ENCODE data around the gene ERMARD.
A peak's percentile ranks its signal among the peaks of the same experiment; 100 is the strongest.

The ERMARD gene

DNA sequence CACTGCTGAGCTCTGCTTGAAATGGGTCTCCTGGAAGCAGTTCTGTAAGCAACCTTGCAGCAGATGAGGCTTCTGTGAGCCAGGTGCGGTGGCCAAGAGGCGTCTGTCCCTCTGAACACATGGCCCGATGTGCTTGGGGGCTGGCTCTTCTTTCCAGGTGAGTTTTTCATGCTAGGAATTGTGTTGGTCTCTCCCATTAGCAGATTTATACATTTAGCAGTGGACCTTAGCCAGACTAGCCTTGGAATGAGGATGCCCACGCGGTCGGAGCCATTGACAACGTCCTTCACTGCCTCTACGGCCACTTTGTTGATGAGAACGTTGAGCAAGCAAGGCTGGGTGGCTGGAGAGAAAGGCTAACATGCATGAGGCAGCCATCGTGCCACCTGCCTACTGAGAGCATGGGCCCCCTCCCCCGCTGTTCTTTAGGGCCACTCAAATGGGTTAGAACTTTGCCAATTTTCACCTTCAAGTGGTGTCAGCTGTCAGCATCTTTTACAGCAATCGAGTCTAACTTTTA lies 33.5 kb downstream of the ERMARD start:
- Mint-ChIP-seq H3K27me3 (ENCODE audit: low read depth) (peaks cover 6% of the 10 kb centered on the region), H3K9me3 (no peaks in the 10 kb centered on the region), H3K27ac (no peak overlapping the region), H3K4me3 (no peak overlapping the region), H3K4me1 (ENCODE audit: low read depth) (peaks cover 4% of the 10 kb centered on the region), H3K36me3 (ENCODE audit: low read depth) (peaks cover 20% of the 10 kb centered on the region)

DNA sequence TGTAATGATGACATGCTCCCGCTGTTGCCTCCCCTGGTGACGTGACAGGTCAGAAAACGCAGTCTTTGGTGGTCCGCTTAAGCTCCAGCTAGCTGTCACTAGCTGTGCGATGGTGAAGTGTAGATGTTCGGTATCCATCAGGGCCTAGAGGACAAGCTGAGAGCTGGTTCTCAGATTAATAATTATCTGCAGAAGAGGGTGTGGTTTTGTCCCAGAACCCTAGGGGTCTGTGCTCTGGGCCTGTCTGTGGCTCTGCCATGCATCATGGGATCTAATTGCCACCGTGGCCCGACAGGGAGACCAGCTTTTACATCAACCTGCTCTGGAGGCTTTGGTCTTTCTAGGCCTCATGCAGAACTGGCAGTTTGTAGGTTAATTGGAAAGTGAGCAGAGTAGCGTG lies 34.1 kb downstream of the ERMARD start:
- Mint-ChIP-seq H3K4me1 (ENCODE audit: low read depth) (peaks cover 9% of the 10 kb centered on the region), H3K4me3 (no peak overlapping the region), H3K27ac (no peak overlapping the region), H3K9me3 (no peaks in the 10 kb centered on the region), H3K36me3 (ENCODE audit: low read depth) (peaks cover 15% of the 10 kb centered on the region), H3K27me3 (ENCODE audit: low read depth) (peaks cover 13% of the 10 kb centered on the region)

DNA sequence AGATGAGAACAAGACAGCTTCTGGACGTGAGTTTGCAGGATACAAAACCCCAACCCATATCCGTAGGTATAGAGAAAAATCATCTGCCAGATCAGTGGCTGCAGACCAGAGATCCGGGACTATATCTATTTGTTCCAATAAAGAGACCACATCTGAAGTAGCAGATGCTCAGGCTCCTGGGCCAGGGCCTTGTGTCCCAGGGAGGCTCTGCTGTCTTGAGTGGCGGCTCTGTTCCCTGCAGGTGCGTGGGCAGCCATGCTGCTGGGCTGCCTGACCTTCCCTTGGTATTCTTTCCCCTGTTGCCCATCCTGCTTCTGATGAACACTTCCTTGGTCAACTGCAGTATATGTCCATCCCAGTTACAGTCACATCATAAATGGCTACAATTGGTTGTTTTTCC lies 34.9 kb downstream of the ERMARD start:
- Mint-ChIP-seq H3K4me3 (no peak overlapping the region), H3K27ac (no peak overlapping the region), H3K27me3 (ENCODE audit: low read depth) (peaks cover 21% of the 10 kb centered on the region), H3K36me3 (ENCODE audit: low read depth) (peaks cover 13% of the 10 kb centered on the region), H3K4me1 (ENCODE audit: low read depth) (peaks cover 13% of the 10 kb centered on the region), H3K9me3 (no peaks in the 10 kb centered on the region)

- Mint-ChIP-seq H3K9me3 (no peaks in the 10 kb centered on the region), H3K27me3 (ENCODE audit: low read depth) (peaks cover 33% of the 10 kb centered on the region), H3K27ac (no peak overlapping the region), H3K4me3 (no peak overlapping the region), H3K4me1 (ENCODE audit: low read depth) (peaks cover 15% of the 10 kb centered on the region), H3K36me3 (ENCODE audit: low read depth) (peaks cover 10% of the 10 kb centered on the region)
Measured at GRCh38 chr6:169787797-169788196, 36.4 kb downstream of the ERMARD start.

DNA sequence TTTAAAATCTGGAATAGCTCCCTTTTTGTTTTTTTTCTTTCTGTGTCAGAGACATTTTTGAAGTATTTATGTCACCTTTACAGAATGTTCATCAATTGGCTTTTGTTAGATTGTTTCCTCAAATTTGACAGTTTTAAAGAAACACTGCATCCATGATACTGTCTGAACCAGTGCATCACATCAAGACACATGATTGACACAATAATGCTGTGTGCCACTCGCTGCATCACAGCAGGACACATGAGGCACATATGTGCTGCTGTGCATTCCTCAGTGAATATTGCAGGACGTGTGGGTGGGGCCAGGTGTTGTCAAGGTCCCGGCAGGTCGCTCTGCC lies 37.4 kb downstream of the ERMARD start:
- peaks cover 2% of the 10 kb centered on the region for H3K36me3 Mint-ChIP-seq (ENCODE audit: low read depth)
- H3K27ac Mint-ChIP-seq = no peak overlapping the region
- H3K9me3 Mint-ChIP-seq = no peaks in the 10 kb centered on the region
- H3K27me3 Mint-ChIP-seq (ENCODE audit: low read depth) = peaks cover 42% of the 10 kb centered on the region
- H3K4me3 Mint-ChIP-seq = no peak overlapping the region
- peaks cover 15% of the 10 kb centered on the region for H3K4me1 Mint-ChIP-seq (ENCODE audit: low read depth)

DNA sequence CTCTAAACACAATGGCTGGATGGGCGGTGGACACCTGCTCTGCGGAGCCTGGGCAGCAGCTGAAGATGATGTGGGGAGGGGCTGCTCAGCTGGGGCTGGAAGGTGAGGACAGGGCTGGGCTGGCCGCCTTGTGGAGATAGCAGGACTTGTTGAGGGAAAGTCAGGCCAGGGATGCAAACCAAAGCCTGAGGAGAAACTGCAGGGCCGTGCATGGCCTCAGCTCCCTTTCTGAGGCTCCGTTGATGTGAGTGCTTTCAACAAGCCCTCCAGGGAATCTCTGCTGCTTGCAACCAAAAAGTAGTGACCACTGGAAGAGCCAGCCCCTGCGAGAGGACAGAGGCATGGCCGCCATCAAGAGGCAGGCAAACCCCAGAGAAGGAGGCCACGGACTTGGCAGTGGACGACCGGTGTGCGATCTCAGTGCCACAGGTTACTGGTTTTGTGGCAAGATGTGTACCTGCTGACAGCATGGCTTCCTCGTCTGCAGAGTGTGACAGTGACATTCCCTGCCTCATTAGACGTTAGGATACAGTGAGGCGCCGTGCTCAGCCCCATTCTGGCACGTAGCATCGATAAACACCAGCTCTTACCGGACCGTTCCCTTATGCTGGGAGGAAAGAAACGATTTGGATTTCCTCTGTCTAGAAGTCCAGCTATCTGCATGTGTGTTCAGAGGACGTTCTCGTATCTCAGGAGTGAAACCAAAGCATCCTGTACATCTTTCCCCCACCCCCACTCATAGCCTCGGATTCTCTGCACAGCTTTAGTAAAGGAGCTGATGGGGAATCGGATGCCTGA lies 37.9 kb downstream of the ERMARD start:
- Mint-ChIP-seq H3K36me3 (ENCODE audit: low read depth) (no peaks in the 10 kb centered on the region), H3K27ac (no peak overlapping the region), H3K4me3 (peak overlapping the region; percentile 80), H3K9me3 (no peaks in the 10 kb centered on the region), H3K27me3 (ENCODE audit: low read depth) (peaks cover 47% of the 10 kb centered on the region), H3K4me1 (ENCODE audit: low read depth) (peaks cover 15% of the 10 kb centered on the region)

DNA sequence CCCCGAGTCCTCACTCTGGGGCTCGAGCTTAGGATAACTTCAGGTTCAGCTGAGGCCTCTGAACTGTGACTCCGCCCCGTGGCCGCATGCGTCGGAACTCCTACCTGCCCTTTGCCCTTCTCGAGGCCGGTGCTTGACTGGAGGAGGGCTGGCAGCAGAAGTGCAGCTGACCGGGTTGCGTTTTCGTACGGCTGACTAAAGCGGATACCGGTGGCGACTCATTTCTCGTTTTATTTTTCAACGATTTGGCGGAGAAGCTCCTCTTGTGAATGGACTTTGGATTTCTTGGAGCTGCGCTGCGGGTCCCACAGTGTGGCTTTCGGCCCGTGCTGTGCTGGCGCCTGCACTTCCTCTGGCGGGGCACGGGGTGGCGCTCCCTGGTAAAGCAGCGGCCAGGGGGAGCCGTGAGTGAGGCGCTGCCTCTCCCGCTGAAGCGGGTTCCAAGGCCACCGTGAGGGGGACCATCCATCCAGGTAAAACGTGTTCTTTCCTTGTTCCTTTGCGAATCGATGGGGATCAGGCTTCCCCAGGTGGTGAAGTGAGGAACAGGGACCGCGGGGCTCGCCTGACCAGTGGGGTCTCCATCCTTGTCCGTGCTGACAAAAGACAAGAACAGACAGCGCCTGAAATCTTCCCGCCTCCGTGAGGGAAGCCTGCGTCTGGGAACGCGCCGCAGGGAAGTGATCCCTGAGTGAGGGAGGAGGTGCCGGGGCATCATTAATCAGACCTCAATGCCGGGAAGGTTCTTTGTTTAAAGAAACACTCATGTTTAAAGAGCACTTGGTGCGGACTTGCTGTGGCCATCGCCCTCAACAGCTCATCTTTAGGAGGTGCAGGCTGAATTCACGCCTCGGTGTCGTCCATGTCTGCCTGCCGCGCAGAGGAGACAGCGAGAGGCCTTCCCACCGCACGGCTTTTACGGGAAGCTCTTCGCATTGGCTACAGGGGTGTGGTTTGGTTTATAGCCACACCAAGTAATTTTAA lies 38.8 kb downstream of the ERMARD start:
- no peak overlapping the region for H3K27ac Mint-ChIP-seq
- peaks cover 15% of the 10 kb centered on the region for H3K4me1 Mint-ChIP-seq (ENCODE audit: low read depth)
- H3K27me3 Mint-ChIP-seq (ENCODE audit: low read depth) = peaks cover 54% of the 10 kb centered on the region
- H3K9me3 Mint-ChIP-seq = no peaks in the 10 kb centered on the region
- peak overlapping the region; percentile 80 for H3K4me3 Mint-ChIP-seq
- no peaks in the 10 kb centered on the region for H3K36me3 Mint-ChIP-seq (ENCODE audit: low read depth)

GRCh38 chr6:169791721-169792131 lies 40.3 kb downstream of the ERMARD start:
- H3K36me3 Mint-ChIP-seq (ENCODE audit: low read depth) = no peaks in the 10 kb centered on the region
- peaks cover 67% of the 10 kb centered on the region for H3K27me3 Mint-ChIP-seq (ENCODE audit: low read depth)
- no peak overlapping the region for H3K27ac Mint-ChIP-seq
- H3K9me3 Mint-ChIP-seq = no peaks in the 10 kb centered on the region
- H3K4me3 Mint-ChIP-seq = no peak overlapping the region
- H3K4me1 Mint-ChIP-seq (ENCODE audit: low read depth) = peaks cover 15% of the 10 kb centered on the region

- Mint-ChIP-seq H3K27me3 (ENCODE audit: low read depth) (peaks cover 72% of the 10 kb centered on the region), H3K9me3 (no peaks in the 10 kb centered on the region), H3K36me3 (ENCODE audit: low read depth) (no peaks in the 10 kb centered on the region), H3K4me1 (ENCODE audit: low read depth) (peaks cover 15% of the 10 kb centered on the region), H3K27ac (no peak overlapping the region), H3K4me3 (no peak overlapping the region)
Measured at GRCh38 chr6:169792306-169793015, 41.0 kb downstream of the ERMARD start.

- no peaks in the 10 kb centered on the region for H3K9me3 Mint-ChIP-seq
- no peak overlapping the region for H3K27ac Mint-ChIP-seq
- no peak overlapping the region for H3K4me3 Mint-ChIP-seq
- no peaks in the 10 kb centered on the region for H3K36me3 Mint-ChIP-seq (ENCODE audit: low read depth)
- peaks cover 15% of the 10 kb centered on the region for H3K4me1 Mint-ChIP-seq (ENCODE audit: low read depth)
- H3K27me3 Mint-ChIP-seq (ENCODE audit: low read depth) = peaks cover 79% of the 10 kb centered on the region
Measured at GRCh38 chr6:169793408-169793807, 42.0 kb downstream of the ERMARD start.

DNA sequence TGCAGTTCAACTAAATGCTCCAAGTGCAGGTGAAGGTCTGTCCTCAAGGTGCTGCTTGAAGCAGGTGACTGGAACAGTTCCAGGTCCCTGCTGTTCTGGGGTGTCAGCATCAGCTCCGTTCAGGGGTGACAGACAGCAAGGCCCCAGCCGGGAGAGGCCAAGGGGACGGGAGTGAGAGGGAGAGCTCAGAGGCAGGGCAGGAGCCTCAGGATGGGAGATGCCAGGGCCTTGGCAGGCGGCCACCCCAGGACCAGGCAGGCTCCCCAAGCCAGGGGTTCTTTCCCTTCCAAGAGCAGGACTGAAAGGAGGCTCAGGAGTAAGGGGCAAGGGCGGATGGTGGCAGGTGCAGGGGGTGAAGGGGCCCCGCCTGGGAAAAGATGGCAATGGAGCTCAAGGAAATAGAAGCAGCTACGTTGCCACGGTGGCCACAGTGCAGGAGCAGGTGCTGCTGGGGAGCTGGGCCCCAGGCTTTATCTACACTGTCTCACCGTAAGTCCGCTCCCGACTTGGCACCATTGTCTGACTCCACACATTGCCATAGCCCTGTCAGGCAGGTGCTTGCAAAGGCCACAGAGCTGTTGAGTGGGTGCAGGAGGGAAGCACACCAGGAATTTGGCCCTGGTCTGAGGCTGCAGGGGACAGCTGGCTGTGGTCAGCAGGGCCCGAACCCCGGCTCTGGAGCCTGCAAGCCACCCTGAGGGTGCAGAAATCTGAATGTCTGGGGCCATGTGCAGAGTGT lies 43.1 kb downstream of the ERMARD start:
- Mint-ChIP-seq H3K36me3 (ENCODE audit: low read depth) (no peaks in the 10 kb centered on the region), H3K27me3 (ENCODE audit: low read depth) (peaks cover 81% of the 10 kb centered on the region), H3K4me1 (ENCODE audit: low read depth) (peaks cover 15% of the 10 kb centered on the region), H3K27ac (no peak overlapping the region), H3K4me3 (no peak overlapping the region), H3K9me3 (no peaks in the 10 kb centered on the region)

DNA sequence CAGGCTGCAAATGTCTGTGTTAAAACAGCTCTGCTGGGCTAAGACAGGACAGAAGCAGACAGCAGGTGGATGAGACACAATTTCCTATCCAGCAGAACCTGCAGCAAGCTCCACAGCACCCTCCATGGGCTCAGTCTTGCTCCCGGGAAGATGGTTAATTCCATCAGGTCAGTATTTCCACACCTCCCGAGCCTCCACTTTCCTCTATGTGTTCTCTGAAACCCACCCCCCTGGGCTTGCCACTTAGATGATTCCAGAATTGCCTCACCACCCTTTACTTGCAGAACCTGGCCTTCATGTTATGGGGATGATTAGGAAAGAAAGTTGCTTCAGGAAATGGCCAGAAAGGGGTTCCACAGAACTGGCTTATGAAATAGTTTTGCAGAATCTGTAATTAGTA lies 43.8 kb downstream of the ERMARD start:
- H3K9me3 Mint-ChIP-seq = no peaks in the 10 kb centered on the region
- no peaks in the 10 kb centered on the region for H3K36me3 Mint-ChIP-seq (ENCODE audit: low read depth)
- H3K27me3 Mint-ChIP-seq (ENCODE audit: low read depth) = peaks cover 75% of the 10 kb centered on the region
- no peak overlapping the region for H3K4me3 Mint-ChIP-seq
- H3K27ac Mint-ChIP-seq = no peak overlapping the region
- peaks cover 9% of the 10 kb centered on the region for H3K4me1 Mint-ChIP-seq (ENCODE audit: low read depth)

DNA sequence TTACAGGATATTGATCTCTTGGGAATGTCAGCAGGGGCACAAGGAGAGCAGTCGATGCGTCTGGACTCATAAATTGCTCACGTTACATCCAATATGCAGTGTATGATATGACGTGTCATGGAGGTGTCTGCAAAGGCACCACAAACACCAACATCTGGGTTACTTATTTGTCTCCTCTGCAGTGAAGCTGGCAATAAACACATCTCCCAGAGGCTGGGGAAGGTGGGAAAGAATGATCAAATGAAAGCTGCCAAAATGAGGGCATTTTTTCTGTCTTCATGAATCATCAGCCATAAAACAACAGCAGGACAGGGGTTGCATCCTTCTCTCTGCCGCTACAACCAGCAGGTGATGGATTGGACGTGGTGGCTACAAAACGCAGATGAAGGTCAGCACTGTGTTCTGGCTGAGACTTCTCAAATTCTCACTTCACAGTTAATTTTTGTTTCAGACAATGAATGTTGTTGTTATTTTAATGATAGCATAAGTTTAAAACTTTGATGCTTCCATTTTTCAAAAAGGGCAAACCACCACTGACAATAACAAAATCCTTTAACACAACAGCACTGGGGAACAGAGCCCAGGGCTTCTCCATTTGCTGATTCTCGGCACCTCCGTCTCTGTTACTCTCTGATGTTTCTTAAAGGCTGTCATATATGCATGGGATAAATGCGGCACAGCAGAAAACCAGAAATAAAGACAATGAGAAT lies 47.5 kb downstream of the ERMARD start:
- Mint-ChIP-seq H3K27ac (no peak overlapping the region), H3K27me3 (ENCODE audit: low read depth) (peaks cover 47% of the 10 kb centered on the region), H3K4me3 (no peak overlapping the region), H3K4me1 (ENCODE audit: low read depth) (peaks cover 12% of the 10 kb centered on the region), H3K9me3 (no peaks in the 10 kb centered on the region), H3K36me3 (ENCODE audit: low read depth) (no peaks in the 10 kb centered on the region)
